ENCODE results near the gene ZBTB32. TPM values are rescaled to one million over a fixed set of nuclear protein-coding genes. Genes with fewer than 3 reads are reported as not detected.

The ZBTB32 gene
- total RNA-seq, 3 donors from 2014 or later, result 0.33 TPM; not detected in 2

GRCh38 chr19:35748106-35749020, 44.0 kb downstream of the ZBTB32 start, which contains the start of gene LIN37:
Gene LIN37 (plus strand): TSS chr19:35748576. CDS start chr19:35748725, 149 bp downstream.
- intact Hi-C loops (cut with DNase I; ENCODE audit: low total_unique reads), result no loop called here

GRCh38 chr19:35750167-35750566, 45.8 kb downstream of the ZBTB32 start:
- peaks cover 2 to 17% of the 10 kb centered on the region in 2 donors for H3K4me1 ChIP-seq
- no peaks in the 10 kb centered on the region for H3K9me3 ChIP-seq
- H3K4me3 ChIP-seq, result peak overlapping the region in 1 of 3 donors; percentile 34
- peaks cover 4% of the 10 kb centered on the region for H3K36me3 ChIP-seq
- no peak for DNase-seq (ENCODE audit: low spot score in 2 of 2)
- intact Hi-C loops (cut with DNase I; ENCODE audit: low total_unique reads), result no loop called here
- H3K27ac ChIP-seq, result peak overlapping the region; percentile 52 to 78
- TF ChIP-seq CTCF (IDR thresholded peaks at IDR 0.05) (no peak), POLR2A (IDR thresholded peaks at IDR 0.05) (no peak), POLR2AphosphoS5 (IDR thresholded peaks at IDR 0.05) (no peak)
- H3K27me3 ChIP-seq, result no peaks in the 10 kb centered on the region

More at GRCh38 chr19:35748106-35749020, 44.0 kb downstream of the ZBTB32 start, which contains the start of gene LIN37:
- H3K4me1 ChIP-seq, result peaks cover 2 to 22% of the 10 kb centered on the region in 2 donors
- no peaks in the 10 kb centered on the region for H3K27me3 ChIP-seq
- DNase-seq (ENCODE audit: low spot score in 2 of 2), result peak; percentile 99 to 100
- peak within 1 kb of the TSS; percentile 84 to 86 for H3K27ac ChIP-seq
- H3K36me3 ChIP-seq, result peaks cover 4% of the 10 kb centered on the region
- TF ChIP-seq POLR2A (IDR thresholded peaks at IDR 0.05), result peak; percentile 85
- peak; percentile 22 to 45 (median 24) for TF ChIP-seq CTCF (IDR thresholded peaks at IDR 0.05)
- TF ChIP-seq POLR2AphosphoS5 (IDR thresholded peaks at IDR 0.05), result peak; percentile 84 to 89 (median 87)
- H3K4me3 ChIP-seq, result peak within 1 kb of the TSS; percentile 82 to 94 (median 88)
- no peaks in the 10 kb centered on the region for H3K9me3 ChIP-seq

- Histone ChIP-seq H3K9me3 (no peaks in the 10 kb centered on the region), H3K4me3 (no peak overlapping the region), H3K36me3 (peaks cover 4% of the 10 kb centered on the region), H3K27ac (no peak overlapping the region), H3K4me1 (peaks cover 2 to 5% of the 10 kb centered on the region in 2 donors), H3K27me3 (no peaks in the 10 kb centered on the region)
- TF ChIP-seq CTCF (IDR thresholded peaks at IDR 0.05) (no peak), POLR2AphosphoS5 (IDR thresholded peaks at IDR 0.05) (no peak), POLR2A (IDR thresholded peaks at IDR 0.05) (no peak)
- no peak for DNase-seq (ENCODE audit: low spot score in 2 of 2)
- intact Hi-C loops (cut with DNase I; ENCODE audit: low total_unique reads), result no loop called here
Measured at GRCh38 chr19:35751839-35752745, 47.7 kb downstream of the ZBTB32 start.

GRCh38 chr19:35752746-35753350, 48.5 kb downstream of the ZBTB32 start:
- peaks cover 2 to 5% of the 10 kb centered on the region in 2 donors for H3K4me1 ChIP-seq
- peaks cover 4% of the 10 kb centered on the region for H3K36me3 ChIP-seq
- H3K27ac ChIP-seq, result no peak overlapping the region

More at GRCh38 chr19:35752746-35753350, 48.5 kb downstream of the ZBTB32 start:
- no peak for DNase-seq (ENCODE audit: low spot score in 2 of 2)
- H3K27me3 ChIP-seq, result no peaks in the 10 kb centered on the region
- H3K4me3 ChIP-seq, result no peak overlapping the region
- no peak for TF ChIP-seq CTCF (IDR thresholded peaks at IDR 0.05)
- TF ChIP-seq POLR2A (IDR thresholded peaks at IDR 0.05), result no peak
- no peak for TF ChIP-seq POLR2AphosphoS5 (IDR thresholded peaks at IDR 0.05)
- H3K9me3 ChIP-seq, result no peaks in the 10 kb centered on the region
- intact Hi-C loops (cut with DNase I; ENCODE audit: low total_unique reads), result no loop called here

Data from breast epithelium (tissue), 4 donors.